BLaER1 treated with 17β-estradiol and CSF1 and Interleukin-3, amounts not matched to agents 10 nM and 100 nM (cell line): ENCODE data around the gene LTN1.

Source experiments
- H3K27ac ChIP-seq, 11 experiments: shearing (Covaris generic); formaldehyde crosslinking; 2 replicates each; pipeline ENCODE4 v1.8.1; 2022
- H3K27me3 ChIP-seq, 11 experiments: shearing (Covaris generic); formaldehyde crosslinking; 2 replicates each; pipeline ENCODE4 v1.8.1; 2022
- H3K36me3 ChIP-seq, 11 experiments: shearing (Covaris generic); formaldehyde crosslinking; 2 replicates each; pipeline ENCODE4 v1.8.1; 2022
- H3K4me1 ChIP-seq, 10 experiments: shearing (Covaris generic); formaldehyde crosslinking; 2 replicates each; pipeline ENCODE4 v1.8.1; 2022
- H3K4me2 ChIP-seq, 11 experiments: shearing (Covaris generic); formaldehyde crosslinking; 2 replicates each; pipeline ENCODE4 v1.8.1; 2022
- H3K4me3 ChIP-seq, 10 experiments: shearing (Covaris generic); formaldehyde crosslinking; 2 replicates each; pipeline ENCODE4 v1.8.1; 2022
- H3K9ac ChIP-seq, 11 experiments: shearing (Covaris generic); formaldehyde crosslinking; 2 replicates each; pipeline ENCODE4 v1.8.1; 2022
- H3K9me3 ChIP-seq, 11 experiments: shearing (Covaris generic); formaldehyde crosslinking; replicated peaks in 1 of 11; 2 replicates each; pipeline ENCODE4 v1.8.1; 2022
- H4K20me1 ChIP-seq, 11 experiments: shearing (Covaris generic); formaldehyde crosslinking; 2 replicates each; pipeline ENCODE4 v1.8.1; 2022
- Cebpa-rat ChIP-seq, 11 experiments: shearing (Covaris generic); IDR thresholded peaks; 2 replicates each; pipeline ENCODE4 v1.8.1; 2022

Gene LTN1

GRCh38 chr21:28906236-28906635 lies 86.4 kb downstream of the LTN1 start:
- H3K9me3 ChIP-seq, result peaks cover 7 to 19% (median 15%) of the 10 kb centered on the region in 11 experiments; a peak in 18 of 22 replicates
- H3K27ac ChIP-seq, result no peak overlapping the region
- no peak overlapping the region for H3K4me2 ChIP-seq
- no peak overlapping the region for H3K9ac ChIP-seq
- H4K20me1 ChIP-seq, result no peaks in the 10 kb centered on the region
- H3K27me3 ChIP-seq, result no peaks in the 10 kb centered on the region
- no peak for TF ChIP-seq Cebpa-rat (IDR thresholded peaks at IDR 0.05)
- no peaks in the 10 kb centered on the region for H3K36me3 ChIP-seq
- no peaks in the 10 kb centered on the region for H3K4me1 ChIP-seq
- H3K4me3 ChIP-seq, result no peak overlapping the region

DNA sequence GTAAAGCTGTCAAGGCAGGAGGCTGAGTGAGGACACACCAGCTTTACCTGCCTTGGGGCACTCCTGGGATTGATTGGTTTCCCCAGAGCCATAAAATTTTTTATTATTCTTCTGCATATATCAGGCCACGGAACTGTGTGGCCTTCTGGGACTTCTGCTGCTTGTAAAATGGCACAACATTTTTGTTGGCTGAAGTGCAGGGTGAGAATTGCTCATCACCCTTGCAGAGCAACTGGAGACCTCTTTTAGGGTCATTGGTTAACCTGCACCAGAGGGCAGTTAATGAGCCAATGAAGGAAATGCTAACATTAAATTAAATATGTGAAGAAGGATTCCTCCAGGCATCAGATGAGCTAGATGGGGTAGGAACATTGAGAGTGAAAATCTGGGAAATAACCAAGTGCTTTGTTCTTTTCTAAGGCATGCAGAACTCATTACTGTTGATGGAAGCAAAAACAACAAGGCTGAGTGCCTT lies 87.7 kb downstream of the LTN1 start:
- Histone ChIP-seq H3K27ac (no peak overlapping the region), H3K4me2 (no peak overlapping the region), H3K36me3 (no peaks in the 10 kb centered on the region), H3K4me3 (no peak overlapping the region), H3K4me1 (no peaks in the 10 kb centered on the region), H4K20me1 (no peaks in the 10 kb centered on the region), H3K27me3 (no peaks in the 10 kb centered on the region), H3K9me3 (peaks cover 7 to 19% (median 15%) of the 10 kb centered on the region in 11 experiments; a peak in 18 of 22 replicates), H3K9ac (no peak overlapping the region)
- no peak for TF ChIP-seq Cebpa-rat (IDR thresholded peaks at IDR 0.05)

- H3K9ac ChIP-seq, result no peak overlapping the region
- H4K20me1 ChIP-seq, result no peaks in the 10 kb centered on the region
- no peak overlapping the region for H3K4me3 ChIP-seq
- TF ChIP-seq Cebpa-rat (IDR thresholded peaks at IDR 0.05), result no peak
- no peaks in the 10 kb centered on the region for H3K27me3 ChIP-seq
- H3K4me1 ChIP-seq, result no peaks in the 10 kb centered on the region
- H3K9me3 ChIP-seq, result peaks cover 7 to 19% (median 15%) of the 10 kb centered on the region in 11 experiments; a peak in 18 of 22 replicates
- H3K36me3 ChIP-seq, result no peaks in the 10 kb centered on the region
- H3K27ac ChIP-seq, result no peak overlapping the region
- no peak overlapping the region for H3K4me2 ChIP-seq
Measured at GRCh38 chr21:28903448-28903847, 89.2 kb downstream of the LTN1 start.

DNA sequence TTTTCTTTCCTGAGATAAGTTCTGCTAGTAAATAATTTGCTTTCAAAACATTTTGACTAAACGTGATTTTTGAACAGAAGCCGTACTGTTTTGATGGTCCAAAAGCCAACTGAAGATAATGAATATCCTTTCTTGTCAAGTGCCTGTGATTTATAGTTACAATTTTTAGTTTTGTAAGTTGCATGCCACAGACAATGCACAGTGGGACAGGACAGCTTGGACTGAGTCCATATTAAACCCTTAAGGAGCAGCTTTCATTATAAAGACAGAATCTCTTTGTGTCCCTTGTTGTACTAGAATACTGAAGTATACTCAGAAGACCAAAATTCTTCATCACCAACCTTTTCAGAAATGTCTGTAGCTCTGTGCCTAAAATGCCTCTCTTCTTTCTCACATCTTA lies 92.2 kb downstream of the LTN1 start:
- Histone ChIP-seq H4K20me1 (no peaks in the 10 kb centered on the region), H3K9ac (no peak overlapping the region), H3K4me2 (no peak overlapping the region), H3K27me3 (no peaks in the 10 kb centered on the region), H3K4me1 (no peaks in the 10 kb centered on the region), H3K27ac (no peak overlapping the region), H3K36me3 (no peaks in the 10 kb centered on the region), H3K9me3 (peaks cover 7 to 19% (median 15%) of the 10 kb centered on the region in 11 experiments; a peak in 18 of 22 replicates), H3K4me3 (no peak overlapping the region)
- TF ChIP-seq Cebpa-rat (IDR thresholded peaks at IDR 0.05), result no peak

- no peak for TF ChIP-seq Cebpa-rat (IDR thresholded peaks at IDR 0.05)
- no peak overlapping the region for H3K4me2 ChIP-seq
- no peaks in the 10 kb centered on the region for H3K36me3 ChIP-seq
- H3K27ac ChIP-seq, result no peak overlapping the region; a peak in 1 of 22 replicates
- H3K9me3 ChIP-seq, result peaks cover 7 to 19% (median 15%) of the 10 kb centered on the region in 11 experiments; a peak in 18 of 22 replicates
- H3K4me1 ChIP-seq, result no peaks in the 10 kb centered on the region
- H3K27me3 ChIP-seq, result no peaks in the 10 kb centered on the region
- no peaks in the 10 kb centered on the region for H4K20me1 ChIP-seq
- H3K9ac ChIP-seq, result no peak overlapping the region
- no peak overlapping the region for H3K4me3 ChIP-seq
Measured at GRCh38 chr21:28899744-28900143, 92.9 kb downstream of the LTN1 start.

GRCh38 chr21:28899220-28899619 lies 93.5 kb downstream of the LTN1 start:
- peaks cover 7 to 19% (median 15%) of the 10 kb centered on the region in 11 experiments; a peak in 18 of 22 replicates for H3K9me3 ChIP-seq
- no peak overlapping the region for H3K4me3 ChIP-seq
- no peaks in the 10 kb centered on the region for H3K4me1 ChIP-seq
- no peak overlapping the region for H3K4me2 ChIP-seq
- H3K27me3 ChIP-seq, result no peaks in the 10 kb centered on the region
- no peaks in the 10 kb centered on the region for H4K20me1 ChIP-seq
- H3K9ac ChIP-seq, result no peak overlapping the region
- no peak for TF ChIP-seq Cebpa-rat (IDR thresholded peaks at IDR 0.05)
- no peak overlapping the region; a peak in 1 of 22 replicates for H3K27ac ChIP-seq
- no peaks in the 10 kb centered on the region for H3K36me3 ChIP-seq

DNA sequence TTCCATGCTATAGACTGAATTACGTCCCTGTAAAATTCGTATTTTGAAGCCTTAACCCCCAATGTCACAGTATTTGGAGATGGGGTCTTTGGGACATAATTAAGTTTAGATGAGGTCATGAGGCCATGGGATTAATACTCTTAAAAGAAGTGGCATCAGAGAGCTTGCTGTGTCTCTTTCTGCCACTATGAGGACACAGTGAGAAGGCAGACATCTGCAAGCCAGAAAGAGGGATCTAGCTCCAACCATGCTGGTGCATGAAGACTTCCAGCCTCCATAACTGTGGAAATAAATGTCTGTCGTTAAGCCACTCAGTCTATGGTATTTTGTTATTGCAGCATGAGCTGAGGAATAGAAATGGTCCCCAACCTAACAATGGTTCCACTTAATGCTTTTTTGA lies 99.0 kb downstream of the LTN1 start:
- TF ChIP-seq Cebpa-rat (IDR thresholded peaks at IDR 0.05), result no peak
- no peaks in the 10 kb centered on the region for H4K20me1 ChIP-seq
- H3K27me3 ChIP-seq, result no peaks in the 10 kb centered on the region
- H3K9ac ChIP-seq, result no peak overlapping the region
- no peak overlapping the region for H3K4me2 ChIP-seq
- no peaks in the 10 kb centered on the region for H3K9me3 ChIP-seq
- no peak overlapping the region for H3K27ac ChIP-seq
- H3K36me3 ChIP-seq, result no peaks in the 10 kb centered on the region
- no peak overlapping the region for H3K4me3 ChIP-seq
- H3K4me1 ChIP-seq, result no peaks in the 10 kb centered on the region

GRCh38 chr21:28892199-28893111 lies 100.2 kb downstream of the LTN1 start:
- no peaks in the 10 kb centered on the region for H3K27me3 ChIP-seq
- no peak overlapping the region for H3K4me3 ChIP-seq
- no peak for TF ChIP-seq Cebpa-rat (IDR thresholded peaks at IDR 0.05)
- no peaks in the 10 kb centered on the region for H3K36me3 ChIP-seq
- H3K9me3 ChIP-seq, result no peaks in the 10 kb centered on the region
- no peaks in the 10 kb centered on the region for H3K4me1 ChIP-seq
- H3K27ac ChIP-seq, result no peak overlapping the region
- no peaks in the 10 kb centered on the region for H4K20me1 ChIP-seq
- no peak overlapping the region for H3K9ac ChIP-seq
- H3K4me2 ChIP-seq, result no peak overlapping the region

GRCh38 chr21:28885853-28886177 lies 106.9 kb downstream of the LTN1 start:
- no peaks in the 10 kb centered on the region for H4K20me1 ChIP-seq
- peak overlapping the region in 5 of 11 experiments; percentile 70 to 82 (median 77); a peak in 8 of 22 replicates for H3K27ac ChIP-seq
- peak overlapping the region in 2 of 10 experiments; percentile 61 to 64; a peak in 4 of 20 replicates for H3K4me3 ChIP-seq
- peaks cover 0 to 13% (median 4%) of the 10 kb centered on the region in 11 experiments; a peak in 5 of 22 replicates for H3K9me3 ChIP-seq
- no peaks in the 10 kb centered on the region for H3K27me3 ChIP-seq
- H3K4me2 ChIP-seq, result peak overlapping the region in 8 of 11 experiments; percentile 64 to 77 (median 72); a peak in 11 of 22 replicates
- H3K36me3 ChIP-seq, result peaks cover 8 to 20% (median 11%) of the 10 kb centered on the region in 11 experiments; a peak in 13 of 22 replicates
- 0 out of 22 replicates have a peak, but pooled peaks of 1 of the 11 experiments have one; percentile 30 for TF ChIP-seq Cebpa-rat (IDR thresholded peaks at IDR 0.05)
- H3K9ac ChIP-seq, result no peak overlapping the region
- peaks cover 8 to 15% (median 10%) of the 10 kb centered on the region in 10 experiments; a peak in 19 of 20 replicates for H3K4me1 ChIP-seq
